Rectal smooth muscle tissue (tissue), 1 donor: Measurements from ENCODE around the gene CARD19.
"Not testable (repeated sequence)": the region's sequence is repeated elsewhere in the genome, so short reads cannot be mapped to it uniquely, and the experiment has no call there.

Experiments used
- H3K27ac ChIP-seq: one replicate; pipeline ENCODE4 v1.7.0; 2013; ENCODE audit warnings: low read depth, low read length, inconsistent platforms
- H3K27me3 ChIP-seq: one replicate; pipeline ENCODE4 v1.7.0; 2013; ENCODE audit warnings: low read length; ENCODE audit not compliant: control insufficient read depth, insufficient read depth
- H3K36me3 ChIP-seq: one replicate; pipeline ENCODE4 v1.7.0; 2013; ENCODE audit warnings: low read length; ENCODE audit not compliant: control insufficient read depth, insufficient read depth
- H3K4me1 ChIP-seq: one replicate; pipeline ENCODE4 v1.7.0; 2013; ENCODE audit warnings: low read length; ENCODE audit not compliant: control insufficient read depth, insufficient read depth
- H3K4me3 ChIP-seq: one replicate; pipeline ENCODE4 v1.7.0; 2013; ENCODE audit warnings: low read length
- H3K9ac ChIP-seq: one replicate; pipeline ENCODE4 v1.7.0; 2013; ENCODE audit warnings: low read length

CARD19 gene

GRCh38 chr9:93141771-93142483, 45.9 kb downstream of the CARD19 start:
- Histone ChIP-seq H3K36me3 (no peaks in the 10 kb centered on the region), H3K4me1 (peaks cover 3% of the 10 kb centered on the region), H3K4me3 (no peak overlapping the region), H3K9ac (no peak overlapping the region), H3K27ac (no peak overlapping the region), H3K27me3 (no peaks in the 10 kb centered on the region)

GRCh38 chr9:93143830-93144530, 48.0 kb downstream of the CARD19 start:
- Histone ChIP-seq H3K36me3 (no peaks in the 10 kb centered on the region), H3K27ac (no peak overlapping the region), H3K4me1 (peaks cover 3% of the 10 kb centered on the region), H3K4me3 (no peak overlapping the region), H3K9ac (no peak overlapping the region), H3K27me3 (no peaks in the 10 kb centered on the region)

- not testable (repeated sequence) for H3K36me3 ChIP-seq, H3K4me3 ChIP-seq, H3K4me1 ChIP-seq, H3K9ac ChIP-seq, H3K27me3 ChIP-seq, H3K27ac ChIP-seq
These were observed 50.7 kb downstream of the CARD19 start for GRCh38 chr9:93146696-93147095.

DNA sequence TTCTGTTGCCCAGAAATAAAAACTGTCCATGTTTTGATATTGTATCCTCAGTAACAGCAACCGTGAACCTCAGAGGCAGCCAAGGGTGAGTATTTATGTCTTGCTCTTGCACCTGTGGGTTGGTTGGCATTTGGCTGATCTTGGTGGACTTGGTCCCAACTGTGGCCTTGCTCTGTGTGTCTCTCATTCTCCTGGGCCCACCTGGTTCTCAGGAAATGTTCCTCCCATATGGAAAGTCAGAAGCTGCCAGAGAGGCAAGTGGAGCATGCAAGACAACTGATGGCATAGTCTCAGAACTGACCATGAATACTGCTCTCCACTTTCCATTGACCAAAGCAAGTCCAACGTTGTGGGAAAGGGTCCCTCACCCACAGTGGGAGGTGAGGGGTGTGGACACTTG, 51.6 kb downstream of the CARD19 start:
- Histone ChIP-seq H3K36me3 (no peaks in the 10 kb centered on the region), H3K4me1 (peaks cover 3% of the 10 kb centered on the region), H3K9ac (no peak overlapping the region), H3K27ac (no peak overlapping the region), H3K4me3 (no peak overlapping the region), H3K27me3 (no peaks in the 10 kb centered on the region)

DNA sequence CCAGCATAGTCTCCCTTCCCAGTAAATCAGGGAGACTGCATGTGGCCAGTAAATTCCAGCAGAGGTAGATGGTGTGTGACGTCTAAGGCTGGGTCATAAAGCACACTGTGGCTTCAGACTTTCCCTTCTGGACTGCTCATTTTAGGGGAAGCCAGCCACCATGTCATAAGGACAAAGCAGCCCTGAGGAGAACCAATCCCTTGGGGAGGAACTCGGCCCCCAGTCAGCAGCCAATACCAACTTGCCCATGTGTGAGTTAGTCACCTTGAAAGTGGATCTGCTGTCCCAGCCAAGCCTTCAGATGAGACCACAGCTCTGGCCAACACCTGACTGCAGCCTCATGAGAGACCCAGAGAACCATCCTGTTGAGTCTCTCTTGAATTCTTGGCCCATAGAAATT, 52.7 kb downstream of the CARD19 start:
- no peak overlapping the region for H3K27ac ChIP-seq
- H3K4me1 ChIP-seq, result peaks cover 3% of the 10 kb centered on the region
- no peak overlapping the region for H3K4me3 ChIP-seq
- H3K36me3 ChIP-seq, result no peaks in the 10 kb centered on the region
- no peaks in the 10 kb centered on the region for H3K27me3 ChIP-seq
- no peak overlapping the region for H3K9ac ChIP-seq

DNA sequence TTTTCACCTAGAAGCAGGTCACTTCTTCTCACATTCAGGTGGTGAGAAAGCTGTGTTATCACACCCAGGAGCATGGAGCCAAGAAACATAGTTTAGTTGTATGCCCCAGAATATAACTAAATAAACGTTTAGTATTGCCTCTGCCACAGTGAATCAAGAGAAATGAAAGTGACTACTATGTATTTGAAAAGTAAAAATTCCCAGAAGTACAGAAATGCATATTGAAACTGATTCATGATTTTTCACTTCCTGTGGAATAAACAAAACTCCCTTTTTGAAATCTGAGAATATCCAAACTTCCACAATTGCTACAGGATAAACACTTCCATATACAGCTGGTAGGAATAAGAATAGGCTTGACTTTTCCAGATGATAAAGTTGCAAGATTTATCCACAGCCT, 53.3 kb downstream of the CARD19 start:
- Histone ChIP-seq H3K4me3 (no peak overlapping the region), H3K27me3 (no peaks in the 10 kb centered on the region), H3K4me1 (peaks cover 2% of the 10 kb centered on the region), H3K36me3 (no peaks in the 10 kb centered on the region), H3K9ac (no peak overlapping the region), H3K27ac (no peak overlapping the region)

DNA sequence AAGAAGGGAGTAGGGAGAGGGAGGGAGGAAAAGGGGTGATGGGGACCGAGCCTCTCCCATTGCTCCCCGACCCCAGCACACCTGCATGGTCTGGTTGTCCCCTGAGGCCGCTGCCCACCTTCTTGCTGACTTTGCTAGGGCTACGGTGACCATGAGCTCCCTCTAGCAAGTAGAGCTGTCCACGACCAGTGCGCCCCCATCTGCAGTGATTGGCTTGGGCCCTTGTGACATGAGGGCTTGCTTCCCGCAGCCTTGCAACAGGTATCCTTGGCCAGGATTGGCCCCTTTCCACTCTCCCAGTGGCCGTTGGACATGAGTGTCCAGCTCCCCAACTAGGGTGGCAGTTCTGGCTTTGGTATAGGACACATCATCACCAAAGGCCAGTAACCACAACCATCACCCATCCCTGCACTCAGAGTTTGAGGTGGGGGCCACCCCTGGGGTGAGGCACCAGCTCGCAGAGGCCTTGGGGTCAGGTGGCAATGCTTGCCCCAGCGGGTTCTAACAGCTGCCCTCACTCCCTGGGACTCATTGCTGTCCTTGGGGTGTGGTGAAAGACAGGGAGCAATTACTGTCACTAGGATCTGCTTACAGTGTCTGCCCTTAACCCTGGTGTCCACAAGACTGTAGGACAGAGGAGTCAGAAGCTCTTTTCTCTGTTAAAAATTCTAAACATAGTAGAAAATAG, 55.2 kb downstream of the CARD19 start:
- H3K4me3 ChIP-seq, result no peak overlapping the region

DNA sequence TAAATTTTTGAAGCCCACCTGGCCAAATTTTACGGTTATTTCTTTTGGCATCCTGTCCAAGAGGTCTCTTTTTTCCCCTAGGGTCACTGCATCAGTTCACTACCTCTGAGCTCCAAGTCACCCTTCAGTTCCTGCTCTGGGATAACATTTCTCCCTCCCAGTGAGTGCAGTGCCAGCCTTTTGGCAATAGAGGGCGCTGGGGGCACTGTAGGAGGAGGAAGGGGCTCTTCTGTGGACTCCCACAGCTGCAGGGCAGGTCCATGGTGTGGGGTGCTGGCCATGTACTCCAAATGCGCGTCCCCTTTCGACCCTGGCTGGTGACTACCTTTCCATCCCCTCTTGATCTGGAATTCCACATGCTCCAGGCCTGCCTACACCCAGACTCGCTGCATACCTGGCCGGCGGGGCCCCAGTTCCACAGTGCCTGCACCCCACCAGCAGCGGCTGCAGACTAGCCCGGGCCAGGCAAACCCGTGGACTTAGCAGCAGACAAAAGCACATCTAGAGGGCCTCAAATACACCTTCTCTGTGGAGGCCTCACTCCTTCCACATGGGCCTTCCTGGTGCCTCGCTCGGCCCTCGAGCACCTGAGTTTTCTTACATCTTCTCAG, 58.4 kb downstream of the CARD19 start:
- no peaks in the 10 kb centered on the region for H3K36me3 ChIP-seq
- H3K4me1 ChIP-seq, result no peaks in the 10 kb centered on the region
- H3K27ac ChIP-seq, result no peak overlapping the region
- no peaks in the 10 kb centered on the region for H3K27me3 ChIP-seq
- no peak overlapping the region for H3K4me3 ChIP-seq
- no peak overlapping the region for H3K9ac ChIP-seq

More for the DNA sequence above, 55.2 kb downstream of the CARD19 start:
- Histone ChIP-seq H3K9ac (no peak overlapping the region), H3K27ac (no peak overlapping the region), H3K4me1 (no peaks in the 10 kb centered on the region), H3K27me3 (no peaks in the 10 kb centered on the region), H3K36me3 (no peaks in the 10 kb centered on the region)

DNA sequence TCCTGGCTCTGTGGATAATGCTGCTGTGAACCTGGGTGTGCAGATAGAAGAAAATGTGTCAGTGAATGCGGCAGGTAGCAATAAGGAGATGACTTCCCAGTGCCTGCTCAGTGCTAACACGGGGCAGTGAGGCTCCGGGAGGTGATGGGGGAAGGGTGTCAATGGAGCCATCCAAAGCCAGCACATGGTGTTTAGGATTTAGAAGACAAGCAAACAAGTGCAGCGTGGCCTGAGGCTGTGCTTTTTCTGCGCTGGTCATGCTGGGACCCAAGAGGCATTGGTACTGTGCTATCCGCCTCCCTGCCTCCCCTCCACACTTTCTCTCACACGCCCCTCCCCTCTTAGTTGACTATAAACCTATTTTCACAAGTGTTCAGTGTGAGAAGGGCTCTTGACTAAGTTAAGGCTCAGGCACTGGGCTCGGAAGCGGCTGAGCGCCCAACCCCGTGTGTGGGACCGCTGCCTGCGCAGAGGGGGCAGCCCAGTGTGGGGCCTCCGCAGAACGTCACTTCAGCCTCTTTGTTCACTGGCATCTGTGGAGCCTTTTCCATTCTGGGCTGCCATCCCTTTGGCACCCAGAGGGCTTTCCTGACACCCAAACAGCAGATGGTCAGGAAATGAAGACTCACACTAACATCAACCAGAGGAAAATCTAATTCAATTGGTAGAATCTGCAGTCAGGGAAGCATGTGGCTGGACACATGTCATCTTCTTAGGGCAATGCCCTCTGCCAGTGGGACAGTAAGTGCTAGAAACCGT, 59.9 kb downstream of the CARD19 start:
- H3K36me3 ChIP-seq, result no peaks in the 10 kb centered on the region
- peaks cover 2% of the 10 kb centered on the region for H3K4me1 ChIP-seq
- H3K9ac ChIP-seq, result no peak overlapping the region
- no peak overlapping the region for H3K27ac ChIP-seq
- no peak overlapping the region for H3K4me3 ChIP-seq
- H3K27me3 ChIP-seq, result no peaks in the 10 kb centered on the region

GRCh38 chr9:93156475-93157008, 60.5 kb downstream of the CARD19 start:
- Histone ChIP-seq H3K36me3 (no peaks in the 10 kb centered on the region), H3K27ac (no peak overlapping the region), H3K27me3 (no peaks in the 10 kb centered on the region), H3K9ac (no peak overlapping the region), H3K4me1 (peaks cover 2% of the 10 kb centered on the region), H3K4me3 (no peak overlapping the region)

- no peak overlapping the region for H3K27ac ChIP-seq
- H3K4me1 ChIP-seq, result peaks cover 7% of the 10 kb centered on the region
- no peaks in the 10 kb centered on the region for H3K27me3 ChIP-seq
- H3K9ac ChIP-seq, result no peak overlapping the region
- H3K4me3 ChIP-seq, result no peak overlapping the region
- no peaks in the 10 kb centered on the region for H3K36me3 ChIP-seq
These were observed 63.8 kb downstream of the CARD19 start for GRCh38 chr9:93159601-93160471.
